GM18907 (cell line): Measurements from ENCODE around the gene CDH24.
"Not testable (repeated sequence)": the region's sequence is repeated elsewhere in the genome, so short reads cannot be mapped to it uniquely, and the experiment has no call there.

Experiments used
- ATAC-seq: cut with Tn5 transposase; IDR thresholded peaks from one replicate; pipeline ENCODE4 v1.9.1; 2021; ENCODE audit warnings: mild to moderate bottlenecking, moderate library complexity; ENCODE audit not compliant: unreplicated experiment

Gene CDH24

DNA sequence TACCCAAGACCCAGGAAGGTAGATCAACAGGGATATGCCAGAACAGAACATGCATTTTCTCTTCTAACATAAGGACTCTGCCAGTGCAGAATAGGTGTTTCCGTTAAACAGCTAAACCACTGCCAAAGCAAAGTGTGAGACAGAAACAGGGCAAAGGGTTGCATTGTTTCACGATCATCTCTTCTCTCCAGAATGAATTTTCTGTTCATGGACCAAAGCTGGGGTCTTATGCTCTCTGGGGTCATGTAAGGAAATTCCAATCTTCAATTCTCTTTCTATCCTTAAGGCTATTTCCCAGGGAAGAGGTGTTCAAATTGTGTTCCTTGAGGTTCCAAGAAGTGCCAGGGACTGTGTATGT lies 33.5 kb downstream of the CDH24 start:
- no peak for ATAC-seq

DNA sequence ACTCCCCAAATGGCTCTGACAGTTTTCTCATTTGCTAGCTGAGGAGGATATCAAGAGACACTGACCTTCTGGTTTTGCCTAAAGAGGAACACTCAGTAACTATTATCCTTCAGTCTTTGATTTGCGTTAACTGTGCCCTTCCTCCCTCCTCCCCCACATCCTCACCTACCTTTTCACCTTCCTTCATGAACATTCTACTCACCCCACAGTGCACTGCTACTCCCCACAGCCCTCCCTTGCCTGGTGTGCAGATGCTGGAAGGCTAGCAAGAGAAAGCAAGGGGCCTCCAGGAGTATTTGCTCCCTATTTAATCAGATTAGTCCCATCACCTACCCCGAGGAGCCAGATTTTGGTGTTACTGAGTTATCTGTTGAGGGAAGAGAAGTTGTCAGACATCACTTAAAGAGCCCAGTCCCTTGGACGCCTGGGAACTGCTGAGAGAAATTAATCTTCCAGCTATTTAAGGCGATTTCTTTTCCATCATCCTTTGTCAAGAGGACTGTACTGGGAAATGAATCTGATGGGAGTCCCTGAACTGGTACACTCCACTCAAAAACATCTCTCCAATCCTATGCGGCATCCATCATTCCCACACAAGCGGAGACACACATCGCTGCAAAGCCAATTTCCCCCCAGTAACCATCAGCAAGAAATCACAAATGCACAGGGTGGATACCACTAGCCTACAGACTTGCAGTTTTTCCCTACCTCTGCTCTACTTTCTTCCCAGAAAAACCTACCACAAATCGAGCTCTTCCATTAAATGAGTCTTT lies 34.1 kb downstream of the CDH24 start:
- no peak for ATAC-seq

DNA sequence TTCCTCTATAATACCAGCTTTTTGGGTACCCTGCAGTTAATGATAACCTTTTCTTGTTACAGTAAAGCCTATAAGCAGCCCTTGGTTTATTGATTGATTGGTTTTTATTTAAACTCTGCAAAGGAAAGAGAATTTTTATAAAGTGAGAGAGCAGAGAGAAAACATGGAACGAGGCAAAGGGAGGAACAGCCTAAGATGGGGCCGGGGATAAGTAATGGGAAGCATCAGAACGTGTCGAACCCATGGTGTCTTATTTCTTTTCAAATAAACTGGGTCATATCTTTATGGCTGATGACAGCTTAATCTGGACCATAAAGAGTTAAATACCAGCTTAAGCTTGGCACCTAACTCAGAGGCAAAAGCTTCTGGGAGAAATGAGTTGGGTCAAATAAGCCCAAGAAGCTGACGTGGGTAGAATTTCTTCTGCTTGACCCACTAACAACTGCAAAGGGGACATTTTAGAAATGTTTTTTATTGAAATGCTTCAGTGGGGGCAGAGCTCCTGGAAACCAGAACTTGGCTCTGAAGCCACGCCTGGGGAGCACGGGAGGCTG lies 35.4 kb downstream of the CDH24 start:
- no peak for ATAC-seq

DNA sequence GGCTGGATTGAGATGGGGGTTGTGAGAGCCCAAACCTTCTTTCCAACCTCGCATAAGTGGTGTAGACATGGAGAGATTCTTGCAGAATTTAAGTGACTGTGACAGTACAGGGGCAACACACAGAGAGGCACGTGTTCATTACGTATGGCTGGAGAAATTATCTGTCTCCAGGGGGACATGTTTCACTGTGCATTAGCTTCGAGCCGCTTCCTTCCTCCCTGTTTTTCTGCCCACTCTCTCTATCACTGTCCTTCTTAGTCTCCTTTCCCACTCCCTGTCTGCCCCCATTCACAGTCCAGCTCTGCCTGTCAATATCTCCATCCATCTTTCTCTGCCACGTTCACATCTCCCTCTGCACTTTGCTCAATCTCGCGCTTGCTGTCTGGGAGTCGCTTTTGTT lies 35.9 kb downstream of the CDH24 start:
- ATAC-seq: no peak

DNA sequence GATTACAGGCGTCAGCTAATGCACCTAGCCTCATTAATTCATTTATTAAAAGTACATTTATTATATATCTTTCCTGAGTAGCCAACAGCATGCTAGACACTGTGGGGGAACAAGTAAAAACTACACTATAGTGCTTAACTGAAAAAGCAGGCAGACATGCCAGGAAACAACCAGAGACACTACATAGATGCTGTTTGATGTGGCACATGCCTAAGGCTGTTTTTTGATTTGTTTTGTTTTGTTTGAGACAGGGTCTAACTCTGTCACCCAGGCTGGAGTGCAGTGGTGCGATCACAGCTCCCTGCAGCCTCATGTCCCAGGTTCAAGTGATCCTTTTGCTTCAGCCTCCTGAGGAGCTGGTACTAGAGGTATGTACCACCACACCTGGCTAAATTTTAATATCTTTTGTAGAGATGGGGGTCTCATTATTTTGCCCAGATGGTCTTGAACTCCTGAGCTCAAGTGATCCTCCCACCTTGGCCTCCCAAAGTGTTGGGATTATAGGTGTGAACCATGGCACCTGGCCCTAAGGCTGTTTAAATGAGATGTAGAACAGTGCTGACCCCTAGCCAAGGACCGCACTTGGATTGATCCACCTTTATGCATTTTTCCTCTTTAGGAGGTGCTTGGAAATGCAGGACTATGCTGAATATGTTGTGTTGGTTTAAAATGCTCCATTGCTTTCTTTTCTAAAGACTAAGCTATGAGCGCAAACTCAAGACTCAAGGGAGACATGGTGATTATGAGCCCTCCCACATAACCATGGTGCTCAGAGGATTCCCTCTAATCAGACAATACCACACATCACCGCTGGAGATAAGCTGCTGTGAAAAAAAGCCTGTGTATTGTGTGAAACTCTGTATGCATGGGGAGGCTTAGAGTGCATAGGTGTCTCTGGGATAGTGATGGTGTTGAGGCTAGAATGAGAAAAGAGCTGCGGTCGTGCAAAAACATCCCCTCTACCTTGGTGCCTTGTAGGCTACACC lies 36.9 kb downstream of the CDH24 start:
- ATAC-seq: no peak

DNA sequence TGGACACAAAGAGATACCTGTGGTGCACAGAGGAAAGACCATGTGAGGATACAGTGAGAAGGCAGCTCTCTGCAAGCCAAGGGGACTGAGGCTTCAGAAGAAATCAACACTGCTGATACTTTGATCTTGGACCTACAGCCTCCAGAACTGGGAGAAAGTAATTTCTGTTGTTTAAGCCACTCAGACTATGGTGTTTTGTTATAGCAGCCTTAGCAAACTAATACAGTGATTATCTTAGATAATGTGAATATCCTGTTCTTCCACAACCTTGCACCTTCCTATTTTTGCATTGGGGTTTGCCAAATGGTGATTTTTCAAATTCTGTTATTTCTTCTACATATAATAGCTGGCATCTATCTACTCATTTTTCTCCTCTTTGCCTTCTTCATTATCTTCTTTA lies 39.2 kb downstream of the CDH24 start:
- no peak for ATAC-seq

DNA sequence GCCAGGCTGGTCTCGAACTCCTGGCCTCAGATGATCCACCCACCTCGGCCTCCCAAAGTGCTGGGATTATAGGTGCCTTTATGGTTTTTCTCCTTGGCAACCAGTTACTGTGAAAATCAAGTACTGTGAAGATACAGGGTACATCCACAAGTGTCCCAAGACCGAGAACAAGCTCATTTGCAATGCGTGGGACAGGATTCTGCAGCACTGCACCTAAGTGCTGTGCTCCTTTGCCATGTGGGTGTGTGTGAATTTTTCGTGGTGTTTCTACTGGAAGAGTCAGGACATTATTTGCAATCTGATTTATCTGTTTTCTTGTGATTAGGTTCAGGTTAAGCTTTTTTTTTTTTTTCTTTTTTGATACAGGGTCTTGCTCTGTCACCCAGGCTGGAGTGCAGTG lies 40.2 kb downstream of the CDH24 start:
- no peak for ATAC-seq

DNA sequence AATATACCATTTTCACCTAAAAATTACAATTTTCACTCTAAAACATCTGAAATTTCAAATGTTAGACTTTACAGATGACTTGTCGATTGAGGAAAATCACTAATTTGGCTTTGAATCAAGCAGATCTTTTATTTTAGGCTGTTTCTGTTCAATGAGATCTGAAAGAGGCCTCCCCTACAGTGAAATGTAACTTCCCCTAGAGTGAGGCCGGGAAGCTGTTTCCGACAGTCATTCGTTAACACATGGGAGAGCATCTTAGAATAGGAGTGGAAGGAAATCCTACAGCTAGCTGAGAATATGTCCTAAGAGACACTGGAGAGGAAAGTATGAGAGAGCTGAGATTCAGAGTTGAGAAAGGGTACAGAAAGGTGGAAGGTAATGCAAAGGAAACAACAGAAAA lies 41.7 kb downstream of the CDH24 start:
- ATAC-seq: no peak

DNA sequence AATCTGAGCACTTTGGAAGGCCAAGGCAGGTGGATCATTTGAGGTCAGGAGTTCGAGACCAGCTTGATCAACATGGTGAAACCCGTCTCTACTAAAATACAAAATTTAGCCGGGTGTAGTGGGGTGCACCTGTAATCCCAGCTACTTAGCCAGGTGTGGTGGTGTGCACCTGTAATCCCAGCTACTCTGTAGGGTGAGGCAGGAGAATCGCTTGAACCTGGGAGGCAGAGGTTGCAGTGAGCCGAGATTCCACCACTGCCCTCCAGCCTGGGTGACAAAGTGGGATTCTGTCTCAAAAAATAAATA lies 43.6 kb downstream of the CDH24 start:
- not testable (repeated sequence) for ATAC-seq

DNA sequence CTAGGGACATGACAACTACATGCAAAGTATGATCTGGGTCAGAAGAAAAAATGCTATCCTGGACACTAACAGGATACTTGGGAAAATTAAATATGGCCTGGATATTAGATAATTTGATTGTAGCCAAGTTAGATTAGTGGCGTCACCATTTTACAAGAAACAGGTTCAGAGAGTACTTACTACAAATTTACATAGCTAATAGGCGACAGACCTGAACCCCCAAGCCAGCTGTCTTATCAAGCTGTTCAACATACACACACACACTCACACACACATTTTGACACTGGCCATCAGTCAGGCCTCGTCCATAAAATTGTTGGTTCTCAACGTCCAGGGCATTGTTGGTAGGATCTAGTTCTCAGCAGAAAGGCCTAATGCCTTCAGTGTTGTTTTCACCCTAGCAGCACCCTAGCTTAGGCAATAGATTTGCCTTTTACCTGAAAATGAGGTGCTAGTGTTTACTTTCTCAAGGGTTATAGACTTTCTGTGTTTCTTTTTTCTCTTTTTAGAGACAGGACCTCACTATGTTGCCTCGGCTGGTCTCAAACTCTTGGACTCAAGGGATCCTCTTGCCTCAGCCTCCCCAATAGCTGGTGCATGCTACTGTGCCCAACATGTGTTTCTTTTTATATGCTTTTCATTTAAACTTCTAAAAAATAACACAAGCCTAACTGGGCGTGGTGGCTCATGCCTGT lies 44.1 kb downstream of the CDH24 start:
- ATAC-seq: no peak

DNA sequence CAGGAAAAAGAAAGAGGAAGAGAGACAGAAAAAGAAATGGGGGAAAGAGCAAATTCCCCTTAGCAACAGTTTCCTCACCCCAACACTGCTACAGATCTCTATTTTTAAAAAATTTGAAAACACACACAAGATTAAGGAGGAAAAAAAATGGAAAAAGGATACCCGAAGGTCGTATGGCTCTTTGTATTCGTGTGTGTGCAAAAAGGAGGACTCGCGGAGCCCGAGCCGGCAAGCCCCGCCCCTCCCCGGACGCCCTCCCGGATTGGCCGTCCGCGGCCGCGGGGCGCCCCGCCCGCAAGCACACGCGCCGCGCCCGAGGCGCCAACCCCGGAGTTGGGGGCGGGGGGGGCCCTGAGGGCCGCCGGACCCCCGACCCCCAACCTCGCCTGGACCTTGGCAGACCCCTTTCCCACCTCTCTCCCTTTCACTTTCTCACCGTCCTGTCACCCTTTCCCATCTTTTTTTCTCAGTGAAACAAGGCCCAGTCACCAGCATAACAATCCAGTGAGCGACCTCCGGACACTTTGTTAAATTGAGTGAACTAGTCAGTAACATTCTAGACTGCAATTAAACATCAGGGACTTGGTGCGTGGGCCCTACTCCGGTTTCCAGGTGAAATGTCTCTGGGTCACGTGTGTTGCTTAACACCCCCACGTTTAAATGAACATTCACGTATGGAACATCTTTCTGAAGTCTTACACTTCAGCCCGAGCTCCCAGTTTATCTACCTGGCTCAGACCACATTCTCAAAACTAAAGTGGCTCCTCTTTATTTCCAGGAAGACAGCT lies 47.2 kb downstream of the CDH24 start, which contains the start of gene C14orf93:
TSS of gene C14orf93 (minus strand) at position 205 of the 788 bp plus-strand sequence. CDS start 11,120 bp downstream, outside the sequence.
- no peak for ATAC-seq

DNA sequence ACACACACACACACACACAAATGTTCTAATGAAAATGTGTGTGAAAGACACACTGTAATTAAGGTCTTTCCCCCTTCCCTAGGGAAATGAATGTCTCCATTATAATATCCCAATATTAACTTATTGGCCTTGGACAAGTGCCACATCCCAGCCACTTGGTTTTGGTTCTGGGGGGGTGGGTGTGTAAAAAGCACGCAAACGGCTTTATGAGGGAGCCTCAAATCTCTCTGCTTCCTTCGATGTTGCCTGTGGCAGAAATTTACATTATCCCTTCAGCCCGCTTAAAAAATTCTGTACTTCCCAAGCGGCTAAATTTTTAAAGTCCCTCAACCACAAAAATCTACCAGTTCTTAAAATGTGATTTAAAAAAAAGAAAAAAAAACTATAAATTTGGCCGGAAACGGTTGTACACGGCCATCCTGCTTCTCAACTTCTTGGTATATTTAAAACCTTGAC lies 47.8 kb downstream of the CDH24 start:
- ATAC-seq: no peak

DNA sequence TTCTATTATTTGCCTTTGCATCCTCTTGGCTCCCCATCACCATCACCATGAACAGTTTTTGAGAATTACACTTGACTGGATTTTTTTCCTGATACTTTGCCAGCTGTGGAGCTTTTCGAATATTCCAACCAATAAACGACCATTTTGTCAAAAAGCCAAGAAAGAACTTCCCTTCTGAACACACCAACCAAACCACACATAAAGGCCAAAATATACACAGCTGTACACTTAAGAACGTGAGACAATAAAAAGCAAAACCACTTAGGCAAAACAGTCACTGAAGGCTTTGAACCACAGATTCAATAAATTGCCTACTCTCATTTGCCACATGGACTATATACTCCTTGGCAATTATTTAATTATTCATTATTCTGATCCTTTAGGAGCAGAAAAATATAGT lies 48.5 kb downstream of the CDH24 start:
- ATAC-seq: no peak

DNA sequence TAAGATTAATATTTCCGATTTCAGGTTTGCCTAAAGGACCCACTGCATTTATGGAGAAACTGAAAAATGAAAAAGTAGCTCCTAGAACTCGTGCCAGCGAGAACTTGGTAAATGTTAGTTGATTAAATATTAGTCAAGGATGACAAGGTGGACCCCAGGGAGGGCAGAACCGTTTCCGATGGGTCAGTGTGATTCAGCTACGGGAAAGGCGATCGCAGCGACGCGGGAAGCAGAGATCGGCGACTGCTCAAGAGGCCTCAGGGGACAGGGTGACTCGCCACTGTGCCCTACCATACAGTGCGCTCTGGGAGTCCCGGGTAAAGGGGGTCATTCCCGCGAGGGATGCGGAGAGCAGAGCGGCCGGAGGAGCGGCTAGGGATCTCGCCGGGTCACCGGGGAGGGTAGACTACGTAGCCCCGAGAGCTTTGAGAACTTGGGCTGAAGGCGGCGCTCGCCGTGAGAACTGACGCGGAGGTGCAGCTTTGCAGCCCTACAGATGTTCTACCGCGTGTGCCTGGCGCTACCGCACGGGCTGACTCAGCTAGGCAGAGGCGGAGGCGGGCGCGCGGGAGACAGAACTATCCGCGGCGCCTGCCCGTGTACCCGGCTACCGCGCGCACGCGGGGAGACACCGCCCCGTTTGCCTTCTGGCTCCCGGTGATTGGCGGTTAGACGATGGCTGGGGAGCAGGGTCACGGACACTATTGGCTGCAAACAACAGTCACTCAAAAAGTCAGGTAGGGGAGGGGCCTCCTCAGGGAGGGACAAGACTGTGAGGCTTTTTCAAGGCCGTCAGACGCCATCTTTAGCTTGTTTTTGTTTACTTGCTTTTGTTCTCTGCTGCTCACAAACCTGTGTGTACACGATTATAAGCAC lies 50.5 kb downstream of the CDH24 start:
- peak; percentile 94 for ATAC-seq

DNA sequence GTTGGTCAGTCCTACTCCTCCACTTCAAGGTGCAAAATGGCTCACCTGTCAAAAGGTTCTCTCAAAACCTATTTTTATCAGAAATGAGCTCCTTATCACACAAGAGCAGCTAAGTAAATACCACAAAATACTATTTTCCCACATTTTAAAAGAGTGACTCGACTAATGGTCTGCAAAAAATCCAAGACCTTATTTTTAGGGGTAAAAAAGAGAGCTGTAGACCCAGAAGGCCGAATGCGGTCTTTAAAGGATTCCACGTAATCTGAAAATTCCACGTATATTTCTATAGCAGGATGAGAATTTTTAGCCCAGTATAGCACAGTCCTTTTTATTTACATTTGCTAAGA lies 51.2 kb downstream of the CDH24 start:
- no peak for ATAC-seq

DNA sequence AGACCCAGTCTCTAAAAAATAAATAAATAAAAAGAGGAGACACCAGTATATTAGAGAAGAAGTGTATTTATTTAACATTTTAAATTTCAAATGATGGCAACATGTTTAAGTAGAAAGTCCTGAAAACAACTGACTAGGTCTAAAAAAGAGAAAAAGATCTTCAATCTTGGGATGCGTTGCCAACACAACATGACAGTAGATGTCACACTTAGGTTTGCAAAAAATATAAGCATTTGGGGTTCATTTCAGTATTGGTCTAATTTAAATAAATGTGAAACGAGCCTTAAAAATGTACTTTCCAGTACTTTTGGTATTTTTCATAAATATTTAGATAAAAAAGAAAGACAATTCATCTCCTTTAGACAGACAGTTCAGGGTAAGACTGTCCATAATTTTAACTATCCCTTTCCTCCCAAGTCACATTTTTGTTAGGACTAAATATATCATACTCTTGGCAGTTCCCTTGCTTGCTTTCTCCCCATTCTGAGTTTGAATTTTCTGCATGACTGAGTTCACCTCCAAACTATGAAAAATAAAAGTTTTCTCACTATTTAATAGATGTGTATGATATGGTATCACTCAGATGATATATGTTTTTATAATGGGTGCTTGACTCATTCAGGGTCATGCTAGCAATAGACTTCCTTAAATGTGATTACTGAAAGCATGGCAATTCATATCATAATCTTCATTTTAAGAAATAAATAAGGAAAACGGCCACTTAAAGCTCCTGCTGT lies 51.7 kb downstream of the CDH24 start:
- no peak for ATAC-seq

DNA sequence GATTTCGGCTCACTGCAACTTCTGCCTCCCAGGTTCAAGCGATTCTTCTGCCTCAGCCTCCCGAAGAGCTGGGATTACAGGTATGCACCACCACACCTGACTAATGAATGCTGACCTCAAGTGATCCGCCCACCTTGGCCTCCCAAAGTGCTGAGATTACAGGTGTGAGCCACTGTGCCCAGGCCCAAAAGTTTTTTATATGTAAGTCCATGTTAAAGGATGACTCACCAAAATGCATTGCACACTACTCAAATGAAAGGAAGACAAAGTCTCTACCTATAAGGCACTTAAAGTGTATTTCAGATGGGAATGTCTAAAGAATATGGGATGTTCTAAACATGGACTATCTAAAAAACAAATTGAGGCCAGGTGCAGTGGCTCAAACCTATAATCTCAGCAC lies 53.0 kb downstream of the CDH24 start:
- not testable (repeated sequence) for ATAC-seq

DNA sequence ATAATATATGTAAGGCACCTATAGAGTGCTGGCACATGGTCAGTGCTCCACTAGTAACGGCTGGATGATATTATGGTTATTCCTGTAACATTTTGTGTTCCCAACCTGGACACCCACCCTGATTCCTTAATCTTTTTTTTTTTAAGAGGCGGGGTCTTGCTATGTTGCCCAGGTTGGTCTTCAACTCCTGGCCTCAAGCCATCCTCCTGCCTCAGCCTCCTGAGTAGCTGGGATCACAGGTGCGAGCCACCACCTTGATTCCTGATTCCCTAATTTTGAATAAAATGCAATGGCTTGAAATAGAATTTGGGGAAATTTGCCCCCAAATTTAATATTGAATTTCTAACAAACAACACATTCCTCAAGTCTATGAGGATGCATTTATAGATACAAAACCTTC lies 54.7 kb downstream of the CDH24 start:
- ATAC-seq: no peak

DNA sequence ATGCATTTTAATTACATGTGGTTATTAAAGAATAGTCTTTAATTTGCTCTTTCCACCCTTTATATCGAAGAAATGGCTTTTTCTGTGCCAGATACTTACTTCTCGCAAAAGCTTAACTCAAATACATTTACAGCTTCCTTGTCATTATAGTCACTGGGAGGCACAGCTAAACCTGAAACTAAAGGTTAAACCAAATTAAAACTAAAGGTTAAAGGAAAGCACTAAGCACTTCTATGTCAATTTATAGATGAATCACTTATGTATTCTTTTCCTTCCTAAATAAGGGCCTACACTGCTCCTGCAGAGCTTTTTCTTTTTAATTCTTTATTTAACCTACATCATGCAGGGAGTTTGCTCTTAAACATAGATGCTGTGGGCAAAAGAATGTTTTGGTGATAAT lies 56.5 kb downstream of the CDH24 start:
- no peak for ATAC-seq
